ENCODE data around the gene SETBP1.

The SETBP1 gene

DNA sequence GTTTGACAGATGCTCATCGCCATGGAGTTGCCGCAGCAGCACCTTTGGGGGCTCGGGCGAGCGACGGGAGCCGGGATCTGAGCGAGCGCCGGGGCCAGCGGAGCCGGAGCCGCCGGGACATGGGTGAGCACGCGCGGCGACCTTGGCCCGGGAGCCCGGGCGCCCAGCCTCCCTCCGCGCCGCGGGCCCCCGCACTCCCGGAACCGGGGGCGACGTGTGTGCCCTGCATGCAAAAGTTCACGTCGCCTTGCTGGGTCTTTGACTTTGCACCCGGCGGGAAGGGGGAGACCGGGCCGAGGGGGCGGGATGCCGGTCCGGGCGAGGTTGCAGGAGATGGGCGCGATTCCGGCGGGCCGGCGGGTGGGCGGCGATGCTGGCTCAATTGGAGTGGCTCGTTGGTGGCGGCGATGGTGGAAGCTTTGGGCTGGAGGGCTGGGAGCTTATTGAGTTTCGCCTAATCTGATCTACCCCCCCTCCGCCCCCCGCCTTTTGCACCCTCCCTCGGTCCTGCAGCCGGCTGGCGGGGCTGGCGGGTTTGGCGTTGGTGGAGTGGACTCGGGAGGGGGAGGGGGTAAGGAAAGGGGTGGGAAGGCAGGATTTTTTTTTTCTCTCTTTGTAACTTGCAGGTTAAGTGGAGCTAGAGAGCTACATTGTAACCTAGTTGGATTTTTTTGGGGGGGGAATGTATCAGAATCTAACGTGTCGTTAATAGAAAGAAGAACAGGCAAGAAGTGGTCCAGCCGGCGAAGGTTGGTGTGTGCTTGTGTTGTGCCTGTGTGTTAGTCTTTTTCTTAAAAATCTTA is at the start of gene SETBP1:
Gene SETBP1, plus strand, starts transcription at position 616 of the 803 bp plus-strand sequence. CDS start 20,459 bp downstream, outside the sequence.
- DNase-seq (ENCODE audit: low read depth) = no peak

DNA sequence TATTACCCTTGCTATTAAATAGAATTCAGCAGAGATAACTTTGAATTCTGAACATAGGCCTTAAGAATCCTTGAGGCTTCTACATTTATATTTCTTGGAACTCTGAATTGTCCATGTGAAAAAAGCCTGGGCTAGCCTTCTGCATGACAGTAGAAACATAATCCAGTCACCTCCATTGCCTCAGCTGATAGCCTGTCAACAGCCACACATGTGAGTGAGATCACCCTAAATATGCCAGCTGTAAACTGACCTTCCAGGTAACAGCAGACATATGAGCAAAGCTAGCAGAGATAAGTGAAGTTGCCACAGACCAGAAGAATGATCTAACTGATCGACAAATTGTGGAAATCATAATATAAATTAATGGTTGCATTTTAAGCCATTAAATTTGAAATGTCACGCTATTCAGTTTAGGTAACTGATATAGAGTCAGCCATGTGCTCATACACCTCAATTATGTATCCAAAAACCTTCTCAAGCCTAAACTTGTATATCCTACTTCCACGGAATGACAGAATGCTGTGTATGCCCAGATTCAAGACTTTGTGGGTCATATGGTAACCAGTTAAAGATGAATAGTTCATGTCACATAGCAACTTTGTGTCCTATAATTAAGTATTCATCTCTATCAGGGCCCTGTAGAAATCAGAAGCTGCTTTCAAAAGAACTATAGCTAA is 48.1 kb upstream of the SETBP1 start:
- no peak for DNase-seq (ENCODE audit: low read depth)

DNA sequence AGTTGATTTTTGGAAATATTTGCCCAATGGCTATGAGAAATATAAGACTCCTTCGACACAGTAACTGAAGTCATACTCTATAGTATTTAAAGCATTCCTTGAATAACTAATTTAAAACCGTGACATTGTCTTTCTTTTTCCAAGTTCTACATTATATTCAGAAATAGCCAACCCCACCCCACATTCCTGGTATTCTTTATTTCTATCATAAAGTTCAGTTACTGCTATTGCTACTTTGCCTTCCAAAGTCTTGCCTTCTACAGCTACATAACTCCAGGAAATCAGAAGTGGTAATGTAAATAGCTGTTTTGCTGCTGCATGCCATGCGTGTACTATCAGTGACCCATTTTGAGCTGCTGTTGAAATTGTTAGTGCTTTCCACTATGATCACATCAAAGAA is 45.1 kb upstream of the SETBP1 start:
- no peak for DNase-seq (ENCODE audit: low read depth)

DNA sequence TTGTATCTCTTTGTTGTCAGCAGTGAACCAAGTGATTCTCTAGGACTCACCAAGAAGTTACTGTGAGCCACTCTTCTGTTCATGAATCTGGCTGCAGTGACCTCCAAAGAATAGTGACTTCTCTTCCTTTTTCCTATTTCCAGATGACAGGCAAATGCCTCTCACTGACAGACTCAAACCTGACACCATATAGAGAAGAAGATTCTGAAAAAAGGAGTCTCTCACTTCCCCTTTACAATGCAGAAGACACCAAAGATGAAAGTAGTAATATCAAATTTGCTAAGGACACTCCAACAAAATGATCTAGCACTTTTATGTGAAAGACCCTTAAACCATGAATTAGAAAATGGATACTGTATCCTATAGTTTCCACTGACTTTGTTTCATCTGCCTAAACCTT is 44.4 kb upstream of the SETBP1 start:
- DNase-seq (ENCODE audit: low read depth) = no peak

DNA sequence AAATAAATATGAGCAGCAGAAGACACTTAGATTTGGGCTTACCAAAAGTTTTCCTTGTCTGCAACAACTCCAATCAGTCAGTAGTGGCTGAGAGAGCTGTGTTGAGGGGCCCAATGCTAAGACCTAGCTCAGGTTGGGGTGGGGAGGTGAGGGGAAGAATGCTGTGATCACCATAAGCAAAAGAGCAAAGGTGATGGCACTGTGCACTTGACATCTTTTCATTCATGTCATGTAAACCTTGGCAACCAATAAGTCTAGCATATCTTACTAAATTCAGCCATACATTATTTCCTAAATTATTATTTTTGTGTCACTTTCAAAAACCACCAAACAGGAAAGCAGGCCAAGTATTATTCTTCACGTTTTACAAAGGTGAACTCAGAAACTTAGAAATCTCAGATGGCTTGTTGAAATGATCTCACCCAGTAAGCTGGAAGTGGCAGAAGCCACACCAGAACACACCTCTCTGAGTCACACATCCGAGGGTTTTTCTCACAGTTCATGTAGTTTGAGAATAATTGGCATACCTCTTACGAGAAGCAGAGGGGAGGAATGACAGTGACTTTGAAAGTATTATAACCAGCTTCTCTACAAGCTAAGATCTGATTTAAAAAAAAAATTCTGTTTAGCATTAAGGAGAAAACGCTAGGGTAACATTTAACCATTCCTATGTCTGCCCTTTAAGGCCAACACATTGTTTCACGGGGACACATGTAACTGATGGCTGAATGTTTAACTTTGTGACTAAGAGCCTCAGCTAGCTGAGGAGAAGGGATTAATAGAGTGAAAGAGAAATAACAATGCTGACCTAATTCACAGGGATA is 43.3 kb upstream of the SETBP1 start:
- no peak for DNase-seq (ENCODE audit: low read depth)

DNA sequence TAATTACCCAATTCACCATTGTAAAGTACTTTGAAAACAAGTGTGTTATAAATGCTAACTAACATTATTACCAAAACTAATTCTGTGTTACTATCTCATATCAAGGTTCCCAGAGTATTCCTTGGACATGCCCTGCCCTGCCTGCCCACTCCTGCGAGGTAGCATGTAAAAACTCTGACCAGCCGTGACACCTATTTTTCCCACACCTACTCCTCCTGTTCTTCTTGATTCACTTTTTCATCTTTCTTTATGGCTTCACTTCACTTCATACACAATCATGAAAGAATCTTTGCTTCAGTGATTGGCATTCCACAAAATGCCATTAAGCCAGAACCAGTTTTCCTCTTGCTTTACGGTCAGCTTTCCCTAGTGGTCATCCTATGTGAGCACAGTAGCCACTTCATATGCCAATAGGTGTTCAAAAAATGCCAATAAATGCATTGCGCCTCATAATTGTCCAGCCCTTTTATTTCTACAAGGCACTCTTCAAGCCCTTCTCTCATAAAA is 42.6 kb upstream of the SETBP1 start:
- no peak for DNase-seq (ENCODE audit: low read depth)

DNA sequence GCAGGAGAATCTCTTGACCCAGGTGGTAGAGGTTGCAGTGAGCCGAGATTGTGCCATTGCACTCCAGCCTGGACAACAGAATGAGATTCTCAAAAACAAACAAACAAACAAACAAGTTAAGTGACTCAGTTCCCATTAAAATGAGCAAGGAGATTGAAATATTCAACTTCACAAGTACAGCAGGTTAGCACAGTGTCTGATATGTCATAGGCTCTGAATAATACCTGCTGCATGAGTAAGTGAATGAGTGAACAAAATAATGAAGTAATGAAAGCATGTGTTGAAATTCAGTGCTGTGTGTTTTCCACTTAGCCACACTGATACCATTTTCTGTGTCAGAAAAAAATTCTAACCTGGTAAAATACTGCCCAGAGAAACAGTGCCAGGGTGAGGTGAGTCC is 41.9 kb upstream of the SETBP1 start:
- DNase-seq (ENCODE audit: low read depth) = no peak

DNA sequence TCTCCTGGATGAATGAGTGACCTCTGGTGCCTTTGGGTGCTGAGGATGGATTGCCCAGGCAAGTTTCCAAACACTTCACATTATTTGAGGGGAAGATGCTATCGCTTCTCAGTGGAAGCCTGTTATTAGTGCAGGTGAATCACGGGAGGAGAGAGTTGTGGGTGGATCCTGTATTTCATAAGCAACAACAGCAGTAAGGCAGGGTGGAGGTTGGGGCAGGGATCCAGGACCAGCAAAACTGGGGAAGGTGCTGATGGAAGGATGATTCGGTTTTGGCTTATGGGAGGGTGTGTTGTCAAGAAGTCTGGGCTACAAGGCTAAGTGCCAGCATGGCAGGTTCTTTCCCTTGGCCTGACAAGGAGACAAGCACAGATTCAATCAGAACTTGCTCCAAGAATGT is 37.7 kb upstream of the SETBP1 start:
- DNase-seq (ENCODE audit: low read depth) = no peak

DNA sequence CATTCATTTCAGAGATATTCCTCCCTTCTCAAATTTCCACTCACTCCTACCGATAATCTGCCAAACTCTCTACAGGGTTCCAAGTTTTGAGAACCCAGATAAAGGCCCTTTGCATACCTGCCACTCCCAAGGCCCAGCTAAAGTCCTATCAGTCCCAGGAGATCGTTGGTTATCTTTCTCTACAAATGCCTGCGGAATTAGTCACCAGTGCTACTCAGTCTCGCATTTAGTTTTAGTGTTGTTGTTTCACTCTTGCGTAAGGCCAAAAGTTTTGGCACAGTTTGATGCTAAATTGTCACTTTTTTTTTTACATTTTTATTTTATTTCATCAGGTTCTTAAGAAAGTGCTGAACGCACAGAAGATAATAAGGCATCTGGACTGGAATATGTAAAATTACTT is 29.2 kb upstream of the SETBP1 start:
- DNase-seq (ENCODE audit: low read depth) = no peak

DNA sequence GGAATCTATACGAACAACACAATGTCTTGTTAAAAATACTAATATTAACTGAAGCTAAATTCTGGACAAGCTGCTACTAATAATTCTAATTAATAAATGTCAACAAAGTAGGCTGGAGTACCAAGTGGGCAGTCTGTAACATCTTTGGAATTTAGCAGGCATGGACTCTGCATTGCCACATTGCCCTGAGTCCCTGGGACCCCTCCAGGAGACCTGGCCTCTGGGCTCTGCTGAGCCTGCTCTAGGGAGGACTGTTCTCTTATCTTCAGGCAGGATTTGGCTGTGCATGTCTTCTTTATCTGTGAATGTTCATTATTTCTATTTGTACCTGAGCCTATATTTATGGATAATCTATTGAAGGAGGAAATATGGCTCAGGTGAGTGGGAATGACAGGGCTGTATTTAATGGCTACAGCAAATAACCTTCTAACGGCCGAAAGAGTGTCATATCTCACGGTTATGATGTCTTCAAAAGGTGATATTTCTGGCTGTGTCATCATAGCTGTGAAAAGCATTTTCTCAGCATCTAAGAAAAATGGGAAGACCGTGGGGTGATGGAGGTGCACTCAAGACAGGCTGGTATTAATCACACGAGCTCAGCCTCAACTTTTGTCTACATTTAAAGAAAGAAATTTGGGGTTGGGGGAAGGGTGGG is 28.6 kb upstream of the SETBP1 start:
- no peak for DNase-seq (ENCODE audit: low read depth)

DNA sequence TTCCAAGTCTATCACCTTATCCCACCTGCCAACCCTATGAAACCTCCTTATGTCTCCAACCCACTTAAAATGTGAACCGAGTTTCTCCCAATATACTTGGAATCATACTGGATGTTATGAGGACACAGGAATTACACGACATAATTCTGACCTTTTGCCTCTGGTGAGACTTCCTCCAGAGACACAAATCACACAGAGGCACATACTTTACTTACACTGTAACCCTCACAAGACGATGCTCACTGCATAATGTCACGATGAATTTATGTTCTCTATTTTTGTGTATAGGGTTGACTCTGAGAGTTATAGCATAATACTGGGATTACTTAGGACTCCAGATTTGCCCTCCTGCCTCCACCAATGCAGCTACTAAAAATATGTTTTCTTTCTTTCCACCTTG is 28.0 kb upstream of the SETBP1 start:
- DNase-seq (ENCODE audit: low read depth) = no peak

DNA sequence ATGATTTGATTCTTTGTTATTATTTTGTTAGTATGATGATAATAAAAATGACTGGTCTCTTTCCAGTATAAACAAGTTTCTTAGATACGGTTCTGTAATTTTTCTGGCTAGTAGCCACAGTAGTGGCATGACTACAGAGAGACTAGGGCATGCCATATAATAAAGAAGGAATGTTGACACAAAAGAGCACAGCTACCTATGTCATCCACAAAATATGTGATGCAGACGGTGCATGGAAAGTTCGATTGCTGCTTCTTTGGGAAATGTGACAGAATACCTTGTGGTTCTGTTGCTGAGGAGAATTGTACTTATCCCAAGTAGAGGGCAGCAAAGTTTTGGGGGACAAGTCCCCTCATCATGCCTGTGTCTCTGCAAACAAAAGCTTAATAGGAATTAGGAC is 26.1 kb upstream of the SETBP1 start:
- DNase-seq (ENCODE audit: low read depth) = no peak

DNA sequence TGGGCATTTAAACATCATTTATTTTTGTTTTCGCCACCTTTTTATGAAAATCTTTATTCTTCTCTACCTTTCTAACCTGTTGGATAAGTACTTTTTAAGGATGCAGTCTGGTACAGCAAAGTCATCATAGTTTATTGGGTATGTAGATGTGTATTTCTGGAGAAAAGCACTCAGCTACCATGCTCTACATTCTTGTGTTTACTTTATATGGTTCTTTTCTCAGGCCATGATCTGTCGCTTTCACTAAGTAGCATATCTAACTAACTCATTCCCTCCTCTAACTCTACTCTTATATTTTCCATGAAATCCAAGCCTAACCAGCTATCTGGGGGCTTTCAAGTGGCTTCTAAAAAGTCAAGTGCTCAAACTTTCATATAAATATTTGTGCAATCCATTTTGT is 25.3 kb upstream of the SETBP1 start:
- DNase-seq (ENCODE audit: low read depth) = no peak

DNA sequence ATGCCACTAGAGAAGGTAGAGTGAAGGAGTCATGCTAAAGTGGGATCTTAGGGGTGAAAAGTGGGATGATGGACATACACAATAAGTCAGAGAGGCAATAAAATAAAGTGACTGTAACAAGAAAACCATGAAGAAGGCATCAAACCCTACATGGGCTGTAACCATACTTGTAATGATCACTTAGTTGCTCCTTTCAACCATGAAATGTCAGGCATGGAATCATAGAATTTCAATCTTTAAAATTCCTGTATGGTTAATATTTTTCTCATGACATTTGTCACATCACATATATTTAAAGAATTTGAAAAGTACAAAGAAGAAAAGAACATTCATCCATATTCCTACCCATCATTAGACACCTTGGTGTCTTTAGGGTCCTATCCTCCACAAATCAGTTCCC is 20.9 kb upstream of the SETBP1 start:
- no peak for DNase-seq (ENCODE audit: low read depth)

DNA sequence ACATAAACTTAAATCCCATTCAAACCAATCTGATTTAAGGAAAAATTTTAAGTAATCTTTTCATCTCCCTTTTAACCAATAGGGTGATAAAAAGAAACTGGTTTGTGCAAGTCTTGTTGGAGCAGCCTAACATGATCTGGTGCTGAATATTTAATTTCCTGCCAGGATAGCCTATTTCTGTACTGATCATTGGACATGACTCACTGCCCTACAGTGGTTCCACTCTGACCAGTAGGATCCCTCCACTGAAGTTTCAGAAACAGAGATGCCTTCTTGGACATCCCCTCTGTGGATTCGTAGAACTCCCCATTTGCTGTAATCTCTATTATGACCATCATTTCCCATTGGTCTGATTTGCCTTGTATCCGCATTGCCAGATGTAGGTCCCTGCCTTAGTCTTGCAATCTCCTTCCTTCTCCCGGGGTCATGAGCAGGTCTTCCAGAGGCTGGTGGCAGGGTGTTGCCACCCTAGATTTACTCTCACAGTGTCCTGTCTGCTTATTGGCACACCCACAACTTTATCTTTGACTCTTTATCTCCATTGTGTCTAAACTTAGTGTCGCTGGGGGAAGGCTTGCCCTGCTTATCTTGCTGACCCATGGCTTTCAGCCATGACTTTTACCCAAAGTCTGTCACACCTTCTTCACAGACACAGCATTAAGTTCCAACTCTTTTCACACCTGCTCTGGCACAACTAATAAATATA is 12.3 kb upstream of the SETBP1 start:
- no peak for DNase-seq (ENCODE audit: low read depth)

DNA sequence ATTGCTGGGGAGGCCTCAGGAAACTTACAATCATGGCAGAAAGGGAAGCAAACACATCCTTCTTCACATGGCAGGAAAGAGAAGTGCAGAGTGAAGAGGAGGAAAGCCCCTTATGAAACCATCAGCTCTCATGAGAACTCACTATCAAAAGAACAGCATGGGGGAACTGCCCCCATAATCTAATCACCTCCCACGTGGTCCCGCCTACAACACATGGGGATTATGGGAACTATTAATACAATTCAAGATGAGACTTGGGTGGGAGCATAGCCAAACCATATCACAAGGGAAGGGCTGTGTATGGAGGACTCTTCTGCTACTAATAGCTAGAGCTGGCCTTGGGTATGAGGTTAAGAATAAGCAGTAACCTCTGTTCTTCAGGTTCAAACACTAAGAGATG is 8.8 kb upstream of the SETBP1 start:
- DNase-seq (ENCODE audit: low read depth) = no peak

DNA sequence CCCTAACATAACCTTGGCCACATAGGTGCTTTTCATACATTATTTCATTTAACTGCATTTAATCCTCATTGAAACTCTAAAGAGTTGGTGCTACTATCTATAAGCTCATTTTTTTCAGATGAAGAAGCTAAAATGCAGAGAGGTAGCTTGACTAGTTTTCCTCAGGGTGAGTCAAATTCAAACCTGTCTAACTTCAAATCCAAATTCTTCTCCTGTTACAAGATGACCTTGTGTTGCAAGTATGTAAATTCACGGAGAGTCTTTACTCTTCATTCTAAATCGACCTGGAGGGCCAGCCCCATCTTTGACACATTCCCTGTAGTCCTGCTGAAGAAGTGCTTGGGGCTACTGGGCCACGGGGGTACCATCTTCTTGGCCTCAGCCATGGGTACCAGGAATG is 8.2 kb upstream of the SETBP1 start:
- DNase-seq (ENCODE audit: low read depth) = no peak

DNA sequence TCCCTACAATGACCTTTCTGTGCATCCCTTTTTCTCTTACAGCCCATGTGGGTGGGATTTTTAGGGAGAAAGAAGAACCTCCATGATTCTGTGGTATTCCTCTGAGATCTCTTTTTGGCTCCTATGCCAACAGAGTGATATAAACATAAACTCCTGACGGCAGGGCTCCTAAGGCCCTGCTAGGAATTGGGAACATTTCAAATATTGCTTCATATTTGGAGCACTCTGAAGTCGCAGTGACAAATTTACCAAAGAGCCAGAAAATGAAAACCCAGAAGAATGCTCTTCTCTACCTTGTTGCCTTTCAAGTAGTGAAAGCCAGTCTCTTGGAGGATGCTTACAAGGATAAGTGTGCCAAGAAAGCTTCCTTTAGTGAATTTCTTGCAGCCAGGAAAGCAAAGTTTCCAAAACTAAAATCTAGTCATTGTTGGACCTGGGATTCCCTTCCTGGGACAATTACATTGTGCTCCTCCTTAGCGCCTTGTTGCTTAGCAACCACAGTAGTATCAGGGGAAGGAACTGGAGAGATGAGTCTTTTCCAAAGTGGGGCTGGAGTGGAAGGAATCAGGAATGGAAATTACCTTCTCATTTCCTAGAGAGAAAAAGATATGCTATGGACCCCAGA is 7.3 kb upstream of the SETBP1 start:
- no peak for DNase-seq (ENCODE audit: low read depth)

DNA sequence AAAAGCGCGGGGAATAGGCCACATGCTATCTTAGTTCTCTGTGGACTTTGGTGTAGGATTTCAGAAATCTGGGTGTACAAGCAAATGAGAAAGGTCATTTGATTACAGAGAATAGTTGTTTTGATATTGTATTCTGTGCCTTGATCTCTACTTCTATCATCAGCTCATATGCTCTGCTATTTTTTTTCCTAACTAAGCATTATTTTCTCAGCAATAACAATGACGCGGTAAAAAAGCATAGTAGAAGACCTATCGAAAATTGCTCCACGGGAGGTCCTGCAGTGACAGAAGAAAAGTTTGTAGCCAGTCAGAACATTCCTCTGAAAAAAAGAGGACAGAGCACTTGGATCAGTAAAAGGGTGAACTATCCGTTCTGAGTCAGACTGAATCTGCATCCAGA is 2.8 kb upstream of the SETBP1 start:
- no peak for DNase-seq (ENCODE audit: low read depth)

DNA sequence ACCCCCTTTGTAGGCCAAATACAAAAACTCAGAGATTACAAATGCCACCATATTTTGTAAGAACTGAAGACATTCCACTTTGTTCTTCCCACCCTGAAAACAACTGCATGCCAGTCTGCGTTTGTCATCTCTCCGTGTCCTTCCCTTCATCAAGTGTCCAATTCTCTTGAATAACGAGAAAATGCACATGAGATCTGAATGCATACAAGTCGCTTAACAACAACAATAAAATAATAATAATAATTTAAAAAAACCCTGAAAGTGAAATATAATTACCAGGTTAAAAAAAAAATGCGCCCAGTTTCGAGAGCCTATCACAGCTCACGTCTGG is 2.0 kb upstream of the SETBP1 start:
- no peak for DNase-seq (ENCODE audit: low read depth)
